Activated CD4-positive, alpha-beta memory T cell treated with anti-CD3 and anti-CD28 coated beads for 36 hours (primary cell): Measurements from ENCODE around the gene C11orf54. TPM values are rescaled to one million over a fixed set of nuclear protein-coding genes. Genes with fewer than 3 reads are reported as not detected.
A peak's percentile ranks its signal among the peaks of the same experiment; 100 is the strongest.

Experiments
- CTCF ChIA-PET: fragments of 350-600 bp; sonication (Branson Sonifier 250); formaldehyde crosslinking; loops from one replicate; lab custom pipeline; 2021; ENCODE audit warnings: antibody characterized with exemption, inconsistent platforms; lab: Charles Lee
- POLR2A ChIA-PET: fragments of 350-600 bp; sonication (Branson Sonifier 250); formaldehyde crosslinking; loops from one replicate; lab custom pipeline; 2021; ENCODE audit warnings: antibody characterized with exemption; lab: Charles Lee
- DNase-seq: peaks from one replicate; pipeline ENCODE4 v3.0.0-alpha.2; 2020
- H3K27ac Mint-ChIP-seq: one replicate; pipeline ENCODE4 v1.8.0; 2021; ENCODE audit warnings: mixed read lengths
- H3K27me3 Mint-ChIP-seq: one replicate; pipeline ENCODE4 v1.8.0; 2021; ENCODE audit warnings: mixed read lengths
- H3K36me3 Mint-ChIP-seq: one replicate; pipeline ENCODE4 v1.8.0; 2021; ENCODE audit warnings: mixed read lengths
- H3K4me1 Mint-ChIP-seq: one replicate; pipeline ENCODE4 v1.8.0; 2021; ENCODE audit warnings: low read depth, mixed read lengths
- H3K4me3 Mint-ChIP-seq: one replicate; pipeline ENCODE4 v1.8.0; 2021; ENCODE audit warnings: mild to moderate bottlenecking, mixed read lengths
- H3K9me3 Mint-ChIP-seq: one replicate; pipeline ENCODE4 v1.8.0; 2021; ENCODE audit warnings: mixed read lengths
- intact Hi-C: fragments of 100-400 bp; cut with micrococcal nuclease; formaldehyde crosslinking; loops from one replicate; pipeline ENCODE4 v1.15.1; 2023
- total RNA-seq, 2 experiments: library from RNA; stranded (reverse); gene quantifications; one replicate each; pipeline ENCODE4 v1.2.3, GENCODE V29; 2021

Gene C11orf54
- total RNA-seq, 2 experiments from 2014 or later: 21.6 to 23.7 TPM

- Mint-ChIP-seq H3K27ac (no peak overlapping the region), H3K9me3 (no peaks in the 10 kb centered on the region), H3K4me1 (peaks cover 19% of the 10 kb centered on the region), H3K36me3 (peaks cover 47% of the 10 kb centered on the region), H3K27me3 (no peaks in the 10 kb centered on the region), H3K4me3 (no peak overlapping the region)
- DNase-seq: no peak
- ChIA-PET POLR2A (no interaction called here), CTCF (no interaction called here)
- intact Hi-C loops: no loop called here
These were observed 20.9 kb upstream of the C11orf54 start for GRCh38 chr11:93720522-93720921.

GRCh38 chr11:93724089-93724488 is 17.4 kb upstream of the C11orf54 start:
- no peaks in the 10 kb centered on the region for H3K27me3 Mint-ChIP-seq
- DNase-seq: no peak
- H3K4me1 Mint-ChIP-seq: peaks cover 4% of the 10 kb centered on the region
- H3K27ac Mint-ChIP-seq: no peak overlapping the region
- H3K4me3 Mint-ChIP-seq: no peak overlapping the region
- H3K36me3 Mint-ChIP-seq: peaks cover 39% of the 10 kb centered on the region
- intact Hi-C loops: no loop called here
- CTCF ChIA-PET: interaction anchor here (1.1 kb wide), 1 partner anchor 8 kb away, joined by 3 read pairs; no protein-coding TSS in a partner anchor
- H3K9me3 Mint-ChIP-seq: no peaks in the 10 kb centered on the region
- POLR2A ChIA-PET: no interaction called here

- no peak overlapping the region for H3K4me3 Mint-ChIP-seq
- DNase-seq: no peak
- H3K36me3 Mint-ChIP-seq: peaks cover 57% of the 10 kb centered on the region
- H3K27me3 Mint-ChIP-seq: no peaks in the 10 kb centered on the region
- CTCF ChIA-PET: interaction anchor here (0.7 kb wide), 1 partner anchor 56 kb away, joined by 3 read pairs; the partner anchor contains the start of gene MED17
- intact Hi-C loops: no loop called here
- POLR2A ChIA-PET: interaction anchor here (3.8 kb wide), 1 partner anchor 12 kb away, joined by 28 read pairs; the partner anchor contains the start of genes C11orf54 and TAF1D
- H3K9me3 Mint-ChIP-seq: no peaks in the 10 kb centered on the region
- H3K4me1 Mint-ChIP-seq: peaks cover 13% of the 10 kb centered on the region
- H3K27ac Mint-ChIP-seq: peak overlapping the region; percentile 43
These were observed 13.3 kb upstream of the C11orf54 start for GRCh38 chr11:93727985-93728791.

GRCh38 chr11:93728792-93729128 is 12.7 kb upstream of the C11orf54 start:
- peaks cover 18% of the 10 kb centered on the region for H3K4me1 Mint-ChIP-seq
- no peaks in the 10 kb centered on the region for H3K9me3 Mint-ChIP-seq
- ChIA-PET POLR2A (interaction anchor here (0.6 to 3.8 kb wide), 3 partner anchors 9 to 57 kb away, joined by 3 to 28 read pairs (median 5); partner anchors contain the start of genes C11orf54 and TAF1D), CTCF (interaction anchor here (0.7 kb wide), 1 partner anchor 55 kb away, joined by 3 read pairs; the partner anchor contains the start of gene MED17)
- intact Hi-C loops: no loop called here
- peak overlapping the region; percentile 43 for H3K27ac Mint-ChIP-seq
- H3K36me3 Mint-ChIP-seq: peaks cover 62% of the 10 kb centered on the region
- H3K4me3 Mint-ChIP-seq: no peak overlapping the region
- no peak for DNase-seq
- H3K27me3 Mint-ChIP-seq: no peaks in the 10 kb centered on the region

DNA sequence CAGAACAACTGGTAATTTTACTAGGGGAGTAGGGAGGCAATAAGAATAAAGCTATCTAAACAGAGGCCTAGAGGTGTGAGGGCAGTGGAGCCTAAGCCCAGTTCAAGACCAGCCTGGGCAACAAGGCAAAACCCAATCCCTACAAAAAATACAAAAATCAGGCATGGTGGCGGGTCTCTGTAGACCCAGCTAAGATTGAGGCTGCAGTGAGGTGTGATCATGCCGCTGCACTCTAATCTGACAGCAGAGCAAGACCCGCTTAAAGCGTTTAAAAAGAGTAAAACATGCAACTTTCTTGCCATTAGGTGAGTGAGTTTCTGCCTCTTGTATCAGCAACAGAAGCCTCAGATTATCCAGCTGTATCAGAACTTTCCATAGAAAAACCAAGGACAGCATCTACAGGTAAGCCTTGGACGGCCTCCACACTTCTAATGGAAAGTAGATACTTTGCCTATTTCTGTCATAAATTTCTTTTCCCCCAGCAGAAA is 12.3 kb upstream of the C11orf54 start:
- Mint-ChIP-seq H3K27ac (peak overlapping the region; percentile 43), H3K4me1 (peaks cover 21% of the 10 kb centered on the region), H3K27me3 (no peaks in the 10 kb centered on the region), H3K9me3 (no peaks in the 10 kb centered on the region), H3K36me3 (peaks cover 63% of the 10 kb centered on the region), H3K4me3 (no peak overlapping the region)
- DNase-seq: no peak
- POLR2A ChIA-PET: interaction anchor here (0.6 to 3.8 kb wide), 3 partner anchors 9 to 57 kb away, joined by 3 to 28 read pairs (median 5); partner anchors contain the start of genes C11orf54 and TAF1D
- intact Hi-C loops: no loop called here
- CTCF ChIA-PET: interaction anchor here (0.7 kb wide), 1 partner anchor 55 kb away, joined by 3 read pairs; the partner anchor contains the start of gene MED17

- POLR2A ChIA-PET: interaction anchor here (0.9 to 3.8 kb wide), 3 partner anchors 10 to 41 kb away, joined by 3 to 28 read pairs (median 4); partner anchors contain the start of genes C11orf54 and TAF1D
- Mint-ChIP-seq H3K9me3 (no peaks in the 10 kb centered on the region), H3K4me3 (no peak overlapping the region), H3K27me3 (no peaks in the 10 kb centered on the region), H3K4me1 (peaks cover 31% of the 10 kb centered on the region), H3K27ac (peak overlapping the region; percentile 43), H3K36me3 (peaks cover 69% of the 10 kb centered on the region)
- no peak for DNase-seq
- intact Hi-C loops: no loop called here
- CTCF ChIA-PET: interaction anchor here (0.9 kb wide), 1 partner anchor 53 kb away, joined by 3 read pairs; the partner anchor contains the start of gene MED17
These were observed 11.1 kb upstream of the C11orf54 start for GRCh38 chr11:93730108-93731107.

DNA sequence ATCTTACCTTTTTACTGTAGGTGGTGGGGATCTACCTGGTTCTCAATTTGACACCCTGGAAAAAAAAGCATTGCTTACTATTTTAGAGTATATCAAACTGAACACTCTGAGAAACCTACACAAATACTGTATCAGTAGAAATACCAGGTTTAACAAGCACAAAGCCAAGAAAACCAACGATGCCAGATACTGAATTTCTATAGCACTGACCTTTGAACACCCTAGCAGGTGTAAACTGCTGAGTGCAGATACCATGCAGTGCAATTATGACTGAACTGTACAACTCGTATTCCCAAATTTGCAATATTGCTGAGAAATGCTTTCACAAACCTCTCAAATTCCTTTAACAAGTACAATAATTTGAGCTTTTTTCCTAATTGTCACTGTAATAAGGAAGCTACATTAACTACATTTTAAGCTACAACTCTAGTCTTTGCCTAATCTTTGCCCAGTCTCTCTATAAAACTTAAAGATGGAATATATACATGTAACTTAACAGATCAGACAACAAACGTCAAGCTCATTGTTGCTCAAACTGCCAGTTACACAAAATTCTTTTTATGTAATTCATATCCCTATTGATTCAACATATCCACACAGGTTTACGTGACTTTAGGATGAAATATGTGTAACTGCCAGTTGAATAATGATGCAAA is 9.1 kb upstream of the C11orf54 start:
- Mint-ChIP-seq H3K4me1 (peaks cover 46% of the 10 kb centered on the region), H3K9me3 (no peaks in the 10 kb centered on the region), H3K4me3 (no peak overlapping the region), H3K27ac (peak overlapping the region; percentile 54), H3K36me3 (peaks cover 76% of the 10 kb centered on the region), H3K27me3 (no peaks in the 10 kb centered on the region)
- ChIA-PET CTCF (interaction anchor here (1.0 to 1.2 kb wide), 2 partner anchors 9 to 15 kb away, joined by 3 read pairs; no protein-coding TSS in a partner anchor), POLR2A (interaction anchor here (0.8 to 3.8 kb wide), 2 partner anchors 8 to 9 kb away, joined by 3 to 28 read pairs; partner anchors contain the start of genes C11orf54 and TAF1D)
- intact Hi-C loops: no loop called here
- DNase-seq: no peak

- CTCF ChIA-PET: no interaction called here
- Mint-ChIP-seq H3K9me3 (no peaks in the 10 kb centered on the region), H3K4me3 (no peak overlapping the region), H3K27me3 (no peaks in the 10 kb centered on the region), H3K4me1 (peaks cover 57% of the 10 kb centered on the region), H3K36me3 (peaks cover 82% of the 10 kb centered on the region), H3K27ac (peak overlapping the region; percentile 85)
- no peak for DNase-seq
- intact Hi-C loops: no loop called here
- POLR2A ChIA-PET: no interaction called here
These were observed 8.0 kb upstream of the C11orf54 start for GRCh38 chr11:93733474-93733873.

- intact Hi-C loops: loop anchor here (5.0 kb wide), 1 partner anchor 537 kb away; the partner anchor contains the start of gene SLC36A4
- Mint-ChIP-seq H3K9me3 (no peaks in the 10 kb centered on the region), H3K4me3 (peak overlapping the region; percentile 59), H3K27me3 (no peaks in the 10 kb centered on the region), H3K4me1 (peaks cover 63% of the 10 kb centered on the region), H3K27ac (peak overlapping the region; percentile 74), H3K36me3 (peaks cover 84% of the 10 kb centered on the region)
- ChIA-PET POLR2A (interaction anchor here (0.8 kb wide), 1 partner anchor 55 kb away, joined by 3 read pairs; no protein-coding TSS in a partner anchor), CTCF (interaction anchor here (0.9 kb wide), 1 partner anchor 49 kb away, joined by 3 read pairs; the partner anchor contains the start of gene MED17)
- DNase-seq: no peak
These were observed 6.8 kb upstream of the C11orf54 start for GRCh38 chr11:93734427-93735222.

DNA sequence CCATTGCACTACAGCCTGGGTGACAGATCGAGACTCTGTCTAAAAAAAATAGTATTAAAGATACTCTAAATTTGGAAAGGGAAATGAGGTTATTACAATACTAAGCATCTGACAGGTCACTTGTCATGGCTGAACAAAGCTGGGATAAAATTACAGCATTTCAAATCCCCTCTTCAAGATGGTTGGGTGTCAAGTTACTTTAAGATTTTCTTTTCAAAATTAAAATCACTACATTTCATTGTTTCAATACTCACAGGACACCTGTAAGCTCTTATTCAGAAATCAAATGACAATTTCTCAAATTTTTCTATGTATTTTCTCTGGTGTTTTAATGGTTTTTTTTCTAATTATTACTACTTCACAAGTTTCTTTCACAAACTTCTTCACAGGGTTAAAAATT is 5.8 kb upstream of the C11orf54 start:
- ChIA-PET CTCF (interaction anchor here (0.9 kb wide), 1 partner anchor 48 kb away, joined by 3 read pairs; the partner anchor contains the start of gene MED17), POLR2A (interaction anchor here (7.6 kb wide), 1 partner anchor 48 kb away, joined by 126 read pairs; the partner anchor contains the start of gene MED17)
- peaks cover 63% of the 10 kb centered on the region for H3K4me1 Mint-ChIP-seq
- peak overlapping the region; percentile 76 for H3K27ac Mint-ChIP-seq
- H3K36me3 Mint-ChIP-seq: peaks cover 85% of the 10 kb centered on the region
- DNase-seq: no peak
- intact Hi-C loops: loop anchor here (5.0 kb wide), 1 partner anchor 538 kb away; the partner anchor contains the start of gene SLC36A4
- H3K9me3 Mint-ChIP-seq: no peaks in the 10 kb centered on the region
- H3K4me3 Mint-ChIP-seq: peak overlapping the region; percentile 59
- no peaks in the 10 kb centered on the region for H3K27me3 Mint-ChIP-seq
